Right lobe of liver (tissue), 6 donors: ENCODE measurements around the gene PLCB4. TPM values are rescaled to one million over a fixed set of nuclear protein-coding genes. Genes with fewer than 3 reads are reported as not detected.

Source experiments
- ATAC-seq, 4 donors: fragments of 200-7000 bp; cut with Tn5 transposase; one replicate each; pipeline ENCODE4 v1.9.1; 2020; ENCODE audit warnings: mild to moderate bottlenecking in 4 of 4, moderate library complexity in 4 of 4
- DNase-seq, 3 donors: peaks; one replicate each; pipeline ENCODE4 v3.0.0-alpha.2; 2020
- H3K27ac ChIP-seq, 3 donors: fragments of 200-600 bp; one replicate each; pipeline ENCODE4 v1.8.0; 2022
- H3K27me3 ChIP-seq, 2 donors: fragments of 200-600 bp; one replicate each; pipeline ENCODE4 v1.8.0; 2022
- H3K36me3 ChIP-seq, 4 donors: fragments of 200-600 bp; sonication (generic) in 1 of 4; one replicate each; pipeline versions ENCODE4 v1.5.1 to v1.8.0; 2017 to 2022; ENCODE audit warnings: control low read depth in 1 of 4
- H3K4me1 ChIP-seq, 4 donors: fragments of 200-600 bp; sonication (generic) in 1 of 4; one replicate each; pipeline versions ENCODE4 v1.5.1 to v1.8.0; 2017 to 2022; ENCODE audit warnings: control low read depth in 1 of 4
- H3K4me3 ChIP-seq, 3 donors: fragments of 200-600 bp; one replicate each; pipeline ENCODE4 v1.8.0; 2022
- H3K9me3 ChIP-seq, 4 donors: fragments of 200-600 bp; sonication (generic) in 1 of 4; one replicate each; pipeline versions ENCODE4 v1.5.1 to v1.8.0; 2017 to 2022; ENCODE audit warnings: control low read depth in 1 of 4
- CTCF ChIP-seq, 4 donors: fragments of 200-600 bp in 3 of 4; fragments of 450-650 bp in 1 of 4; IDR thresholded peaks; one replicate each; pipeline versions ENCODE4 v1.5.1 to v1.8.0; 2016 to 2022; ENCODE audit warnings: antibody characterized with exemption in 4 of 4, mild to moderate bottlenecking in 2 of 4
- POLR2A ChIP-seq: fragments of 450-650 bp; IDR thresholded peaks from one replicate; pipeline ENCODE4 v1.6.1; 2017; ENCODE audit warnings: antibody characterized with exemption, mild to moderate bottlenecking
- WGBS: methylation state at CpG from one replicate; pipeline ENCODE4 v1.1.6; 2018; ENCODE audit warnings: low coverage, low lambda C conversion rate; ENCODE audit not compliant: insufficient coverage; ENCODE audit errors: missing lambda C conversion rate; 5-methylcytosine and 5-hydroxymethylcytosine counted together
- intact Hi-C, 2 donors: fragments of 100-400 bp; cut with DNase I; formaldehyde crosslinking; loops; one replicate each; pipeline versions ENCODE4 v1.11.2 to v1.14.1; 2022
- total RNA-seq, 6 experiments: library from RNA; depleted of rRNA in 2 of 6; stranded (reverse); fragments of >200 nt in 2 of 6; fragmentation: NEBNext Ultra II Directional in 3 of 6; extraction: Animal tissue kit (Norgen Biotek cat#: 25700) in 3 of 6; gene quantifications; one replicate each; pipeline versions ENCODE4 v1.1.0 to v1.2.4, GENCODE V29; 2016 to 2023
- donor health status: DM: no; HTN: yes; CAD: no.
- donor health status: DM: no; HTN: no; CAD: no.
- donor health status: DM: no; HTN: no; CAD: no.
- donor health status: DM: no; HTN: yes; CAD: no.
- donor health status: DM: no; HTN: yes; CAD: no.

The PLCB4 gene
- total RNA-seq, 6 experiments from 2014 or later: 0.04 to 0.20 (median 0.15) TPM

- Histone ChIP-seq H3K27ac (no peak overlapping the region), H3K27me3 (no peaks in the 10 kb centered on the region), H3K36me3 (no peaks in the 10 kb centered on the region), H3K9me3 (no peaks in the 10 kb centered on the region), H3K4me1 (no peaks in the 10 kb centered on the region), H3K4me3 (no peak overlapping the region)
- 49% methylated on average over 6 of the region's 6 CpGs for WGBS
- intact Hi-C loops: no loop called here
- no peak for TF ChIP-seq POLR2A
- no peak for TF ChIP-seq CTCF (IDR thresholded peaks at IDR 0.05)
- no peak for ATAC-seq
- no peak for DNase-seq
Measured at GRCh38 chr20:9160331-9160730, 91.4 kb downstream of the PLCB4 start.

GRCh38 chr20:9160757-9161156, 91.9 kb downstream of the PLCB4 start:
- H3K27me3 ChIP-seq: no peaks in the 10 kb centered on the region
- TF ChIP-seq CTCF (IDR thresholded peaks at IDR 0.05) (no peak), POLR2A (no peak)
- no peaks in the 10 kb centered on the region for H3K4me1 ChIP-seq
- DNase-seq (no peak), ATAC-seq (no peak)
- H3K4me3 ChIP-seq: no peak overlapping the region
- no peak overlapping the region for H3K27ac ChIP-seq
- H3K9me3 ChIP-seq: no peaks in the 10 kb centered on the region
- H3K36me3 ChIP-seq: no peaks in the 10 kb centered on the region
- intact Hi-C loops: no loop called here
- 31% methylated on average over 1 of the region's 2 CpGs for WGBS

GRCh38 chr20:9161311-9161710, 92.4 kb downstream of the PLCB4 start:
- Histone ChIP-seq H3K4me3 (no peak overlapping the region), H3K27ac (no peak overlapping the region), H3K27me3 (no peaks in the 10 kb centered on the region), H3K9me3 (no peaks in the 10 kb centered on the region), H3K36me3 (no peaks in the 10 kb centered on the region), H3K4me1 (no peaks in the 10 kb centered on the region)
- TF ChIP-seq POLR2A (no peak), CTCF (IDR thresholded peaks at IDR 0.05) (no peak)
- WGBS: 26% methylated on average over 4 of the region's 4 CpGs
- ATAC-seq (no peak), DNase-seq (no peak)
- intact Hi-C loops: no loop called here

- DNase-seq: no peak
- Histone ChIP-seq H3K4me3 (no peak overlapping the region), H3K27me3 (no peaks in the 10 kb centered on the region), H3K4me1 (no peaks in the 10 kb centered on the region), H3K27ac (no peak overlapping the region), H3K36me3 (no peaks in the 10 kb centered on the region), H3K9me3 (no peaks in the 10 kb centered on the region)
- ATAC-seq: no peak
- WGBS: 36% methylated on average over 3 of the region's 3 CpGs
- intact Hi-C loops: no loop called here
- TF ChIP-seq CTCF (IDR thresholded peaks at IDR 0.05): no peak
- no peak for TF ChIP-seq POLR2A
Measured at GRCh38 chr20:9163251-9163650, 94.4 kb downstream of the PLCB4 start.

- Histone ChIP-seq H3K9me3 (no peaks in the 10 kb centered on the region), H3K4me3 (no peak overlapping the region), H3K27ac (no peak overlapping the region), H3K27me3 (no peaks in the 10 kb centered on the region), H3K36me3 (no peaks in the 10 kb centered on the region), H3K4me1 (no peaks in the 10 kb centered on the region)
- intact Hi-C loops: no loop called here
- DNase-seq (no peak), ATAC-seq (no peak)
- TF ChIP-seq CTCF (IDR thresholded peaks at IDR 0.05): no peak
- no peak for TF ChIP-seq POLR2A
- 56% methylated on average over 1 of the region's 1 CpG for WGBS
Measured at GRCh38 chr20:9163995-9164394, 95.1 kb downstream of the PLCB4 start.
